22Rv1 (cell line): Measurements from ENCODE around the gene L3MBTL4.

ENCODE experiments used
- H3K27ac ChIP-seq: fragments of 450-650 bp; 2 replicates; pipeline ENCODE4 v1.5.1; 2017
- ZFX ChIP-seq: fragments of 450-650 bp; IDR thresholded peaks from 2 replicates; pipeline ENCODE4 v1.6.1; 2017; ENCODE audit warnings: antibody characterized with exemption, borderline replicate concordance
- TF ChIP-seq, protein P1 (sequence below): fragments of 450-650 bp; IDR thresholded peaks from 2 replicates; pipeline ENCODE4 v1.5.1; 2017; ENCODE audit warnings: mild to moderate bottlenecking

L3MBTL4 gene

DNA sequence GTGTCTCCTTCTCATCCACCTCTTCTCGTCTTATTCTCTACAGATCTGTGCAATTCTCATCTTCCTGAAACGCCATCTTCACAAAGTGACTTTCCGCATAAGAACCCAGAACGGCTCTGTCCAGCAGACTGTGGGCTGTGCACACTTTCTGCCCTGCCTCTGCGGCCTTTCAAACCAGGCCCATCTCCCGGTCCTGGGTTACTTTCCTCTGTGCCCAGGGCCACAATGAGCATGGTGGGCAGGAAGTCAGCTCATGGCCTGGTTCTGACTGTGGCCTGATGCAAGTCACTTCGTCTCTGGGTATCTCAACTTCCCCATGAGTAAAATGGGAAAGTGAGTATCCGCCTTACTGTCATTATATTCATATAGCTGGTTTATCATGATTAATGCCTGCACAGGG, 447.7 kb downstream of the L3MBTL4 start:
- no peak for TF ChIP-seq ZFX
- TF ChIP-seq, protein P1, sequence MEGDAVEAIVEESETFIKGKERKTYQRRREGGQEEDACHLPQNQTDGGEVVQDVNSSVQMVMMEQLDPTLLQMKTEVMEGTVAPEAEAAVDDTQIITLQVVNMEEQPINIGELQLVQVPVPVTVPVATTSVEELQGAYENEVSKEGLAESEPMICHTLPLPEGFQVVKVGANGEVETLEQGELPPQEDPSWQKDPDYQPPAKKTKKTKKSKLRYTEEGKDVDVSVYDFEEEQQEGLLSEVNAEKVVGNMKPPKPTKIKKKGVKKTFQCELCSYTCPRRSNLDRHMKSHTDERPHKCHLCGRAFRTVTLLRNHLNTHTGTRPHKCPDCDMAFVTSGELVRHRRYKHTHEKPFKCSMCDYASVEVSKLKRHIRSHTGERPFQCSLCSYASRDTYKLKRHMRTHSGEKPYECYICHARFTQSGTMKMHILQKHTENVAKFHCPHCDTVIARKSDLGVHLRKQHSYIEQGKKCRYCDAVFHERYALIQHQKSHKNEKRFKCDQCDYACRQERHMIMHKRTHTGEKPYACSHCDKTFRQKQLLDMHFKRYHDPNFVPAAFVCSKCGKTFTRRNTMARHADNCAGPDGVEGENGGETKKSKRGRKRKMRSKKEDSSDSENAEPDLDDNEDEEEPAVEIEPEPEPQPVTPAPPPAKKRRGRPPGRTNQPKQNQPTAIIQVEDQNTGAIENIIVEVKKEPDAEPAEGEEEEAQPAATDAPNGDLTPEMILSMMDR, result no peak
- no peak overlapping the region for H3K27ac ChIP-seq

DNA sequence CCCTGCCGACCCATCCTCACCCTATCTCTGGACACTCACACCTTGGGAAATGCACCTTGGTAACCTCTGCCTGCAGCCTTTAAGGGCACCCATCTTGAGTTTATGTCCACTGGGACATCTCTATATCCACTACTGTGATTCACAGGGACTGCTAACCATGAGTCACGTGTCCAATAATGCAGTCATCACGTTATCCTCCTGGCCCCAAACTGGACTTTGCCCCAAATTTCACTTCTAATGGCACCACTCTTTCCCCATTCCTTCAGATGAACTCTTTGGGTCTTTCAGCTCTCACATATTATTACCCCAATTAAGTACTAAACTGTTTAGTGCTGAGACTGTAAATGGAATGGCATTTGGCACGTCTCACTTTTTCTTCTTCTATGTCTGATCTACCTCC, 448.2 kb downstream of the L3MBTL4 start:
- TF ChIP-seq, protein P1, result no peak
- TF ChIP-seq ZFX, result no peak
- H3K27ac ChIP-seq, result no peak overlapping the region

DNA sequence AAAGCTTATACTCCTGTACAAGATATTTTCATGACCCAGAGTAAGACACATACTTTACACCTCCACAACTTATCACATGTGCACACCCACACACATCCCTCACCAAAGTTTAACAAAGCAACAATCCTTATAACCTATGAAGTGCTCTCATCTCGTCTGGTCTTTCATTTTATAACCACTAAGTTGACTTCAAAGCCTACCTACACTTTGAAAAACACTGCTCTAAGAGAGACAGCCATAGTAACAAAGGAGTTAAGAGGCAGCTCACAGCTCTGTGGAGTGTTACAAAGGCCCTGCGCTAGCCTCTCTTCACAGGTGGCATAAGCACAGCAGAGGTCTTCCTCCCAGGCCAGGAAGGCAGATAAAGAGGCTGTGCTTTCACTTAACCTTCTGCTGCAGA, 449.7 kb downstream of the L3MBTL4 start:
- TF ChIP-seq, protein P1, result no peak
- no peak for TF ChIP-seq ZFX
- no peak overlapping the region for H3K27ac ChIP-seq

DNA sequence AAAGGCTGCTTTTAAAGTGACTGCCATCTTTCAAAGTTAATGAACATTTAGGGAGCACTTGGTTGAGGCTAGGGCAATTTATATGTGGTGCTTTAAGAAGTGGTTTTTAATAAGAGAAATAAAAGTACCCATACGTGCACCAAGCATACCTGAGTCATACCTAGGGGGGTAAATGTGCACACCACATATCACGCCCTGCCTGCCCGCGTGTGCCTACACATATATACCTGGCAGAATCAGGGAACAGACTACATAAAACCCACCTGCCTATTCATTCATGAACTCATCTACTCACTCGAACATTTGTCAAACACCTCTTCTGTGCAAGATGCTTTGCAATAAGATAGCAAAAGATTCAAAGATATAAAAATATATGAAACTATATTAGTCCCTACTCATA, 450.1 kb downstream of the L3MBTL4 start:
- TF ChIP-seq ZFX, result no peak
- TF ChIP-seq, protein P1, result no peak
- no peak overlapping the region for H3K27ac ChIP-seq

DNA sequence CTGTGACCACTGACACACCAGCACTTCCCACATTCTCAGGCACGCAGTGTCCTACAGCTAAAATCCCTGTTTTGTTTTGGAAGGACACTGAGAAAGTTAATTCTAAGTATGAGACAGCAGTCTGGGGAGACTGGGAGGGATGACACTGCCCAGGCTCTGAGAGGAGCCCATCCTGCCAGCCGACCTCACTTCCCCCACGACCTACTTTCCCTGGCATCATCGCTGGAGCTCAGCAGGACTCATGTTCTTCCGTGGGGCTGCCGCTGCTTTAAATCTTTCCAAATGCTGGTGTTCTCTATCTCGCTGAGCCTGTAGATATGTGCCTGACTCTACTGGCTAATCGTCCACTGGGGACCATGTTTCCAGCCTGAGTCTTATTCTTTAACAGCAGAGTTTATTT, 450.6 kb downstream of the L3MBTL4 start:
- TF ChIP-seq ZFX, result no peak
- TF ChIP-seq, protein P1, result no peak
- H3K27ac ChIP-seq, result no peak overlapping the region

DNA sequence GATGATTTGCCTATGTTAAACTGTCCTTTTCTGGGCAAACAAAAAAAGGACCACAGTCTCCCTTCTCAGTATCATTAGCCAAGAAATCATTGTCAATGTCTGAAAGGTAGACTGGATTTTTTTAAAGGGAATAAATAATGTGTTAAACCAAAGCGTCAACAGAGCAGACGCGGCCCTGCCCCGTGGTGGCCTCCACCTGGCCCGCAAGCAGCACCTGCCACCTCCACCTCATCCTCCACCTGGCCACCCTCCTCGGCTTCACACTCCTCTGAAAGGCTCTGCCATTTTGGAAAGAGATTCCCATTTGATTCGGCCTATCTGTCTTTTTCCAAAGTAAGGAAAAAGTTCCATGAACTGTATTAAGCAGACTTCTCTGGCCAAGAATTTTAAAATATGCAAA, 451.4 kb downstream of the L3MBTL4 start:
- TF ChIP-seq, protein P1, result no peak
- TF ChIP-seq ZFX, result no peak
- H3K27ac ChIP-seq, result no peak overlapping the region

DNA sequence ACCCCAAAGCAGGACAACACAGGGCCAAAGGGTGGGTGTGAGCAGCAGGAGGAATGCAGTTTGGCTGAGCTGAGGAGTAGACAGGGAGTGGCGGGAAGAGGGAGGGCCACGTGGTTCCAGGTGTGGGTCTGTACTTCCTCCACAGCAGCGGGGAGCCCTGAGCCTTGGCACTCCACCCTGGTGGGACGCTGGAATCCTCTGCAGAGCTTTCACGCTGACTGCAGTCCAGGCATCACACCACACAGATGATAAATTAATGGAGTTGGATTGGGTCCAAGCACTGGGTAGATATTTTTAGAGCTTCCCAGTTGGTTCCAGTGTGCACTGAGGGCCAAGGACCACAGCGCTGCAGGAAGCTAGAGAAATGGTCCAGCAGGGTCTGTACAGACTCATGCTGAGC, 452.3 kb downstream of the L3MBTL4 start:
- TF ChIP-seq, protein P1, result no peak
- TF ChIP-seq ZFX, result no peak
- H3K27ac ChIP-seq, result no peak overlapping the region
